Keratinocyte (primary cell): ENCODE data around the gene STEAP2. TPM values are rescaled to one million over a fixed set of nuclear protein-coding genes. Genes with fewer than 3 reads are reported as not detected.

Source experiments
- DNase-seq: peaks from one replicate; pipeline ENCODE4 v3.0.0-alpha.2; 2011; ENCODE audit warnings: low read depth, missing footprints, low spot score
- FAIRE-seq: peaks from 2 replicates; lab custom pipeline; 2011; peaks lifted over from hg19 to GRCh38; lab: Jason Lieb, UNC
- H2AFZ ChIP-seq: 2 replicates; pipeline ENCODE4 v1.6.0; 2012; ENCODE audit warnings: low read length, control low read depth, inconsistent platforms; ENCODE audit not compliant: control insufficient read depth
- H3K27ac ChIP-seq: 2 replicates; pipeline ENCODE4 v1.5.1; 2011; ENCODE audit warnings: low read length; ENCODE audit not compliant: control insufficient read depth, insufficient read depth
- H3K27me3 ChIP-seq: 3 replicates; pipeline ENCODE4 v1.6.0; 2011; ENCODE audit warnings: low read length; ENCODE audit not compliant: control insufficient read depth, insufficient read depth; ENCODE audit errors: extremely low read depth
- H3K36me3 ChIP-seq, 2 experiments: 2 replicates in 1 of 2; 3 replicates in 1 of 2; pipeline ENCODE4 v1.5.1; 2011; ENCODE audit warnings: low read length in 2 of 2, mild to moderate bottlenecking in 1 of 2; ENCODE audit not compliant: control insufficient read depth in 2 of 2, insufficient read depth in 2 of 2; ENCODE audit errors: extremely low read depth in 1 of 2
- H3K4me1 ChIP-seq: 3 replicates; pipeline ENCODE4 v1.5.1; 2011; ENCODE audit warnings: low read length; ENCODE audit not compliant: control insufficient read depth, insufficient read depth; ENCODE audit errors: extremely low read depth
- H3K4me2 ChIP-seq: 3 replicates; pipeline ENCODE4 v1.6.0; 2011; ENCODE audit warnings: low read depth, low read length; ENCODE audit not compliant: control insufficient read depth, insufficient read depth; ENCODE audit errors: extremely low read depth
- H3K4me3 ChIP-seq, 3 experiments: fragments of 200-600 bp in 1 of 3; sonication (generic) in 1 of 3; 2 replicates in 2 of 3; 3 replicates in 1 of 3; pipeline ENCODE4 v1.5.1; 2011 to 2016; ENCODE audit warnings: low read length in 3 of 3, mild to moderate bottlenecking in 3 of 3, control low read depth in 2 of 3, inconsistent platforms in 1 of 3, low read depth in 1 of 3, mixed read lengths in 1 of 3, mixed run types in 1 of 3, moderate library complexity in 1 of 3; ENCODE audit not compliant: control insufficient read depth in 2 of 3, insufficient read depth in 2 of 3; ENCODE audit errors: extremely low read depth in 1 of 3
- H3K79me2 ChIP-seq: 2 replicates; pipeline ENCODE4 v1.6.0; 2012; ENCODE audit warnings: low read length; ENCODE audit not compliant: control insufficient read depth, insufficient read depth
- H3K9ac ChIP-seq: 3 replicates; pipeline ENCODE4 v1.6.0; 2011; ENCODE audit warnings: low read length; ENCODE audit not compliant: control insufficient read depth, insufficient read depth; ENCODE audit errors: extremely low read depth
- H3K9me1 ChIP-seq: 3 replicates; pipeline ENCODE4 v1.6.0; 2011; ENCODE audit warnings: low read length; ENCODE audit not compliant: control insufficient read depth, insufficient read depth; ENCODE audit errors: extremely low read depth
- H3K9me3 ChIP-seq: 2 replicates; pipeline ENCODE4 v1.5.1; 2012; ENCODE audit warnings: low read depth, low read length; ENCODE audit not compliant: control insufficient read depth
- H4K20me1 ChIP-seq: 3 replicates; pipeline ENCODE4 v1.6.0; 2011; ENCODE audit warnings: low read length; ENCODE audit not compliant: control insufficient read depth, insufficient read depth; ENCODE audit errors: extremely low read depth
- CTCF ChIP-seq, 3 experiments: IDR thresholded peaks in 1 of 3; conservative IDR thresholded peaks in 1 of 3; optimal IDR thresholded peaks in 1 of 3; 2 replicates in 2 of 3; 3 replicates in 1 of 3; pipeline versions ENCODE3 to v1.5.1; 2011; ENCODE audit warnings: low read length in 3 of 3, mild to moderate bottlenecking in 3 of 3, moderate library complexity in 2 of 3, control low read depth in 1 of 3, inconsistent platforms in 1 of 3; ENCODE audit not compliant: insufficient read depth in 2 of 3; ENCODE audit errors: extremely low read depth in 1 of 3
- EZH2 ChIP-seq: IDR thresholded peaks from one replicate; pipeline ENCODE4 v1.6.1; 2012; ENCODE audit warnings: inconsistent platforms, mild to moderate bottlenecking, low read length, moderate library complexity
- dilution Hi-C: fragments of 300-500 bp; cut with MboI; formaldehyde crosslinking; loops from one replicate; pipeline ENCODE4 v1.7.0; 2020; ENCODE audit warnings: low sequenced_read_pairs; ENCODE audit not compliant: extremely low pct_ligation_motif_present
- polyA plus RNA-seq, 5 experiments: library from polyadenylated mRNA; depleted of rRNA in 3 of 5; stranded (reverse) in 3 of 5; stranded (forward) in 1 of 5; unstranded in 1 of 5; fragments of >200 nt; gene quantifications; 1 replicate in 1 of 5; 2 replicates in 3 of 5; 3 replicates in 1 of 5; pipeline versions ENCODE4 v1.2.1 to v1.2.3, GENCODE V29; 2011 to 2012; ENCODE audit warnings: missing spikeins in 2 of 5, low read depth in 1 of 5, low replicate concordance in 1 of 5

STEAP2 gene
- polyA plus RNA-seq, 1 donor (not counting 4 experiments of a cell fraction or from before 2014, with no cell fraction given), result 3.9 TPM

GRCh38 chr7:90271753-90272152, 60.2 kb downstream of the STEAP2 start:
- Histone ChIP-seq H3K4me2 (no peak overlapping the region), H3K27ac (no peak overlapping the region), H3K4me1 (no peaks in the 10 kb centered on the region), H3K4me3 (no peak overlapping the region), H3K9ac (no peak overlapping the region), H4K20me1 (no peaks in the 10 kb centered on the region), H3K9me3 (no peaks in the 10 kb centered on the region), H2AFZ (no peak overlapping the region), H3K9me1 (no peaks in the 10 kb centered on the region), H3K36me3 (no peaks in the 10 kb centered on the region), H3K27me3 (no peaks in the 10 kb centered on the region), H3K79me2 (no peaks in the 10 kb centered on the region)
- FAIRE-seq (no peak), DNase-seq (no peak)
- TF ChIP-seq CTCF (optimal IDR thresholded peaks at IDR 0.05 in 1 of 3, IDR thresholded peaks at IDR 0.05 in 1 of 3, conservative IDR thresholded peaks at IDR 0.05 in 1 of 3; ENCODE audit: extremely low read depth in 1 of 3, insufficient read depth in 2 of 3, low read length in 3 of 3), result no peak
- TF ChIP-seq EZH2, result no peak
- dilution Hi-C loops, result no loop called here

- Histone ChIP-seq H3K4me2 (no peak overlapping the region), H3K9me1 (no peaks in the 10 kb centered on the region), H3K27ac (no peak overlapping the region), H3K27me3 (no peaks in the 10 kb centered on the region), H3K9me3 (no peaks in the 10 kb centered on the region), H3K4me3 (no peak overlapping the region), H3K9ac (no peak overlapping the region), H2AFZ (no peak overlapping the region), H3K4me1 (no peaks in the 10 kb centered on the region), H3K79me2 (no peaks in the 10 kb centered on the region), H3K36me3 (no peaks in the 10 kb centered on the region), H4K20me1 (no peaks in the 10 kb centered on the region)
- dilution Hi-C loops, result no loop called here
- FAIRE-seq (no peak), DNase-seq (no peak)
- TF ChIP-seq CTCF (optimal IDR thresholded peaks at IDR 0.05 in 1 of 3, IDR thresholded peaks at IDR 0.05 in 1 of 3, conservative IDR thresholded peaks at IDR 0.05 in 1 of 3; ENCODE audit: extremely low read depth in 1 of 3, insufficient read depth in 2 of 3, low read length in 3 of 3), result no peak
Measured at GRCh38 chr7:90272242-90272641, 60.7 kb downstream of the STEAP2 start.
